ENCODE results near the gene KIAA1328. TPM values are rescaled to one million over a fixed set of nuclear protein-coding genes. Genes with fewer than 3 reads are reported as not detected.

The KIAA1328 gene
- total and polyA plus RNA-seq, 9 of the 15 experiments (the other 6 are each of a cell fraction or from before 2014, with no cell fraction given) = 4.0 to 8.6 (median 7.4) TPM

DNA sequence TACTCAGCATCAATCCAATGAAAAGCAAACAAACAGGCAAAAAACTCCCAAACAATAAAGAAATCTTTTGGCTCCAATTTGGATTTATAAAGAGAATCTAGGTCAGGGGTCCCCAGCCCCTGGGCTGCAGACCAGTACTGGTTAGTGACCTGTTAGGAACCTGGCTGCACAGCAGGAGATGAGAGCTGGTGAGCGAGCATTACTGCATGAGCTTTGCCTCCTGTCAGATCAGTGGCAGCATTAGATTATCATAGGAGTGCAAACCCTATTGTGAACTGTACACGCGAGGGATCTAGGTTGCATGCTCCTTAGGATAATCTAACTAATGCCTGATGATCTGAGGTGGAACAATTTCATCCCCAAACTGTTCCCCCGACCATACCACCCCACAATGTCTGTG lies 102.2 kb downstream of the KIAA1328 start:
- no peaks in the 10 kb centered on the region for H3K9me3 ChIP-seq (replicated peaks; ENCODE audit: control insufficient read depth, insufficient read depth, low read depth, low read length)
- intact Hi-C loops (cut with micrococcal nuclease) = no loop called here
- no peak for ATAC-seq
- H3K27me3 ChIP-seq (ENCODE audit: control insufficient read depth in 2 of 2, insufficient read depth in 2 of 2, low read length in 2 of 2) = no peaks in the 10 kb centered on the region
- no TSS peak for BruUV-seq (replicated peaks)
- in situ Hi-C loops (cut with MboI) = loop anchor here (25.0 kb wide), 1 partner anchor 556 kb away; no protein-coding TSS in a partner anchor
- 37% methylated on average over 4 of the region's 4 CpGs for WGBS (ENCODE audit: insufficient coverage, low coverage, missing lambda C conversion rate)
- no peaks in the 10 kb centered on the region for H3K4me1 ChIP-seq (replicated peaks in 1 of 2; ENCODE audit: control insufficient read depth in 2 of 2, insufficient read depth in 2 of 2, low read length in 2 of 2)
- no peaks in the 10 kb centered on the region for H3K9me1 ChIP-seq (ENCODE audit: control insufficient read depth, insufficient read depth, low read length)
- no peak overlapping the region for H3K4me3 ChIP-seq
- H3K36me3 ChIP-seq (ENCODE audit: control insufficient read depth, insufficient read depth, low read length) = no peaks in the 10 kb centered on the region
- POLR2A ChIA-PET = interaction anchor here (0.7 kb wide), 1 partner anchor 200 kb away, joined by 3 read pairs; no protein-coding TSS in a partner anchor
- no peak overlapping the region for H3K27ac ChIP-seq (ENCODE audit: extremely low read depth, low read depth, low read length)
- TF ChIP-seq ZNF143 (CRISPR knock-in tag; IDR thresholded peaks at IDR 0.05) (no peak), TAF15 (IDR thresholded peaks at IDR 0.05; ENCODE audit: low read depth, low read length) (no peak), NCOA1 (IDR thresholded peaks at IDR 0.05; ENCODE audit: low read depth) (no peak), NCOA2 (IDR thresholded peaks at IDR 0.05; ENCODE audit: partially characterized antibody in 2 of 2) (no peak), EP400 (IDR thresholded peaks at IDR 0.05) (no peak), GABPB2 (CRISPR knock-in tag; conservative IDR thresholded peaks at IDR 0.05) (no peak), ZNF699 (CRISPR knock-in tag; IDR thresholded peaks at IDR 0.05; ENCODE audit: insufficient replicate concordance) (no peak)
- TF ChIP-seq, protein P1, sequence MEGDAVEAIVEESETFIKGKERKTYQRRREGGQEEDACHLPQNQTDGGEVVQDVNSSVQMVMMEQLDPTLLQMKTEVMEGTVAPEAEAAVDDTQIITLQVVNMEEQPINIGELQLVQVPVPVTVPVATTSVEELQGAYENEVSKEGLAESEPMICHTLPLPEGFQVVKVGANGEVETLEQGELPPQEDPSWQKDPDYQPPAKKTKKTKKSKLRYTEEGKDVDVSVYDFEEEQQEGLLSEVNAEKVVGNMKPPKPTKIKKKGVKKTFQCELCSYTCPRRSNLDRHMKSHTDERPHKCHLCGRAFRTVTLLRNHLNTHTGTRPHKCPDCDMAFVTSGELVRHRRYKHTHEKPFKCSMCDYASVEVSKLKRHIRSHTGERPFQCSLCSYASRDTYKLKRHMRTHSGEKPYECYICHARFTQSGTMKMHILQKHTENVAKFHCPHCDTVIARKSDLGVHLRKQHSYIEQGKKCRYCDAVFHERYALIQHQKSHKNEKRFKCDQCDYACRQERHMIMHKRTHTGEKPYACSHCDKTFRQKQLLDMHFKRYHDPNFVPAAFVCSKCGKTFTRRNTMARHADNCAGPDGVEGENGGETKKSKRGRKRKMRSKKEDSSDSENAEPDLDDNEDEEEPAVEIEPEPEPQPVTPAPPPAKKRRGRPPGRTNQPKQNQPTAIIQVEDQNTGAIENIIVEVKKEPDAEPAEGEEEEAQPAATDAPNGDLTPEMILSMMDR (IDR thresholded peaks at IDR 0.05 in 2 of 3, conservative IDR thresholded peaks at IDR 0.05 in 1 of 3; ENCODE audit: insufficient read depth in 2 of 3, low read depth in 1 of 3, low read length in 3 of 3) = no peak
- TF ChIP-seq, protein P2, sequence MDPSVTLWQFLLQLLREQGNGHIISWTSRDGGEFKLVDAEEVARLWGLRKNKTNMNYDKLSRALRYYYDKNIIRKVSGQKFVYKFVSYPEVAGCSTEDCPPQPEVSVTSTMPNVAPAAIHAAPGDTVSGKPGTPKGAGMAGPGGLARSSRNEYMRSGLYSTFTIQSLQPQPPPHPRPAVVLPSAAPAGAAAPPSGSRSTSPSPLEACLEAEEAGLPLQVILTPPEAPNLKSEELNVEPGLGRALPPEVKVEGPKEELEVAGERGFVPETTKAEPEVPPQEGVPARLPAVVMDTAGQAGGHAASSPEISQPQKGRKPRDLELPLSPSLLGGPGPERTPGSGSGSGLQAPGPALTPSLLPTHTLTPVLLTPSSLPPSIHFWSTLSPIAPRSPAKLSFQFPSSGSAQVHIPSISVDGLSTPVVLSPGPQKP (CRISPR knock-in tag; IDR thresholded peaks at IDR 0.05) = no peak
- TF ChIP-seq, protein P3, sequence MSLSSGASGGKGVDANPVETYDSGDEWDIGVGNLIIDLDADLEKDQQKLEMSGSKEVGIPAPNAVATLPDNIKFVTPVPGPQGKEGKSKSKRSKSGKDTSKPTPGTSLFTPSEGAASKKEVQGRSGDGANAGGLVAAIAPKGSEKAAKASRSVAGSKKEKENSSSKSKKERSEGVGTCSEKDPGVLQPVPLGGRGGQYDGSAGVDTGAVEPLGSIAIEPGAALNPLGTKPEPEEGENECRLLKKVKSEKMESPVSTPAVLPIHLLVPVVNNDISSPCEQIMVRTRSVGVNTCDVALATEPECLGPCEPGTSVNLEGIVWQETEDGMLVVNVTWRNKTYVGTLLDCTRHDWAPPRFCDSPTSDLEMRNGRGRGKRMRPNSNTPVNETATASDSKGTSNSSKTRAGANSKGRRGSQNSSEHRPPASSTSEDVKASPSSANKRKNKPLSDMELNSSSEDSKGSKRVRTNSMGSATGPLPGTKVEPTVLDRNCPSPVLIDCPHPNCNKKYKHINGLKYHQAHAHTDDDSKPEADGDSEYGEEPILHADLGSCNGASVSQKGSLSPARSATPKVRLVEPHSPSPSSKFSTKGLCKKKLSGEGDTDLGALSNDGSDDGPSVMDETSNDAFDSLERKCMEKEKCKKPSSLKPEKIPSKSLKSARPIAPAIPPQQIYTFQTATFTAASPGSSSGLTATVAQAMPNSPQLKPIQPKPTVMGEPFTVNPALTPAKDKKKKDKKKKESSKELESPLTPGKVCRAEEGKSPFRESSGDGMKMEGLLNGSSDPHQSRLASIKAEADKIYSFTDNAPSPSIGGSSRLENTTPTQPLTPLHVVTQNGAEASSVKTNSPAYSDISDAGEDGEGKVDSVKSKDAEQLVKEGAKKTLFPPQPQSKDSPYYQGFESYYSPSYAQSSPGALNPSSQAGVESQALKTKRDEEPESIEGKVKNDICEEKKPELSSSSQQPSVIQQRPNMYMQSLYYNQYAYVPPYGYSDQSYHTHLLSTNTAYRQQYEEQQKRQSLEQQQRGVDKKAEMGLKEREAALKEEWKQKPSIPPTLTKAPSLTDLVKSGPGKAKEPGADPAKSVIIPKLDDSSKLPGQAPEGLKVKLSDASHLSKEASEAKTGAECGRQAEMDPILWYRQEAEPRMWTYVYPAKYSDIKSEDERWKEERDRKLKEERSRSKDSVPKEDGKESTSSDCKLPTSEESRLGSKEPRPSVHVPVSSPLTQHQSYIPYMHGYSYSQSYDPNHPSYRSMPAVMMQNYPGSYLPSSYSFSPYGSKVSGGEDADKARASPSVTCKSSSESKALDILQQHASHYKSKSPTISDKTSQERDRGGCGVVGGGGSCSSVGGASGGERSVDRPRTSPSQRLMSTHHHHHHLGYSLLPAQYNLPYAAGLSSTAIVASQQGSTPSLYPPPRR (CRISPR knock-in tag; IDR thresholded peaks at IDR 0.05; ENCODE audit: borderline replicate concordance) = no peak
- TF ChIP-seq, protein P4, sequence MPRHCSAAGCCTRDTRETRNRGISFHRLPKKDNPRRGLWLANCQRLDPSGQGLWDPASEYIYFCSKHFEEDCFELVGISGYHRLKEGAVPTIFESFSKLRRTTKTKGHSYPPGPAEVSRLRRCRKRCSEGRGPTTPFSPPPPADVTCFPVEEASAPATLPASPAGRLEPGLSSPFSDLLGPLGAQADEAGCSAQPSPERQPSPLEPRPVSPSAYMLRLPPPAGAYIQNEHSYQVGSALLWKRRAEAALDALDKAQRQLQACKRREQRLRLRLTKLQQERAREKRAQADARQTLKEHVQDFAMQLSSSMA (CRISPR knock-in tag; IDR thresholded peaks at IDR 0.05) = no peak
- H2AFZ ChIP-seq (ENCODE audit: low read depth, low read length) = no peak overlapping the region
- H4K20me1 ChIP-seq (replicated peaks; ENCODE audit: control insufficient read depth, insufficient read depth, low read length) = no peaks in the 10 kb centered on the region
- DNase-seq (ENCODE audit: extremely low read depth in 1 of 4, low spot score in 3 of 4) = no peak
- no peak overlapping the region for H3K9ac ChIP-seq (ENCODE audit: insufficient read depth in 1 of 2, low read depth in 2 of 2, low read length in 2 of 2)
- no peaks in the 10 kb centered on the region for H3K79me2 ChIP-seq (ENCODE audit: control insufficient read depth, insufficient read depth, low read length)
- H3K4me2 ChIP-seq (ENCODE audit: insufficient read depth, low read length) = no peak overlapping the region
- FAIRE-seq = no peak
- CTCF ChIA-PET (ENCODE audit: low intra/inter-chr PET ratio) = no interaction called here

Data from K562 (cell line).